HG03442 (cell line): ENCODE data around the gene BACH2.
"Not testable (repeated sequence)": the region's sequence is repeated elsewhere in the genome, so short reads cannot be mapped to it uniquely, and the experiment has no call there.

Experiments
- ATAC-seq: cut with Tn5 transposase; IDR thresholded peaks from one replicate; pipeline ENCODE4 v1.9.1; 2021; ENCODE audit warnings: mild to moderate bottlenecking, moderate library complexity; ENCODE audit not compliant: unreplicated experiment

BACH2 gene

DNA sequence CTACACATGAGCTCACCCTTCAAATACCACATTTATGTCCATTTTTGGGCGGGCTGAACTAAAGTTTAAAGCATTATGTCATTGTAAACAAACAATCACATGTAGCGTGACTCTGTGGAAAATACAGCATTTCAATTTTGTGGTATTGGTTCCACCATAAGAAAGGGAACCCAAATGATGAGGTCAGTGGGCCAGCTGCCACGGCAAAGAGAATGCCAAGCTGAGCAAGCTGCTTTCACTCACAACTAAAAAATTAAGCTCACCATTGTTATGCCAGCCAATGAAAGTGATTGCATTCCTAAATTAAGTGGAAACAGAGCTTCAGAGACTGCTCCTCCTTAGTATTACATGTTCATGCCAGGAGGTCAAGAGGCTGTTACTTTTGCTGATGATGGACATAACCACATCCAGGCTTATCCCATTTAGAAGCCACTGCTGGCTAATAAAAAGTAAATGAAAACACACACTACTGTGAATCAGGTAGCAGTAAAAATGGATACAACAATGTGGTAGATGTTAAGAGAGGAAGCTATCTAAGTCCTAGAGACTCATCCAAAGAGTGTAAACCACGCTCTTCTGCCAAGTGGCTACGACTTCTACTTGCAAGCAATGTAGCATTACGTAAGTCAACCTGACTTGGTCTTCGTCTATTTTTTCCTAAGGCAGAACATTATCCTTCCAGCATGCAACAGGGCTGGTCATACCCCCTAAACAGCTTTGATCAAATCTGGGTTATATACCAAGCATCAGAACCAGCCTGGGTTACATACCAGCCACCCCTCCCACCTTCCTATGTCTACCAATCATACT lies 164.8 kb downstream of the BACH2 start:
- no peak for ATAC-seq

DNA sequence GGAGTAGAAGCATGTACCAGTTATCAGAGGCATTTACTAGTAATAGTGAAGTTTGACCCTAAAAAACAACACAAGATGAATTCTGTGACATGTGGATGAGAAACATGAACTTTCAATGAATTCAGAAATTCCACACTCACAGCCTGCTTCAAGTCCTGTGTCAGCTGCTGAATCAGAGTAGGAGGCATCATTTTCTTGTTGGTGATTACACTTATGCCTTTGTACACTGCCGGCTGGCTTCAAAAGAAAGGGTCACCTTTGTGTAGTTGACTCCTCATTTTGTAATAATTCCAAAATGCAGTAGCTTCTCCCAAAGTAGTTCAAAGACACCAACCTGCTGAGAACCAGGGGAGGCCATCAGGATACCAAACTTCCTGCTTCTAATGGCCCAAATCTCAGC lies 165.5 kb downstream of the BACH2 start:
- no peak for ATAC-seq

DNA sequence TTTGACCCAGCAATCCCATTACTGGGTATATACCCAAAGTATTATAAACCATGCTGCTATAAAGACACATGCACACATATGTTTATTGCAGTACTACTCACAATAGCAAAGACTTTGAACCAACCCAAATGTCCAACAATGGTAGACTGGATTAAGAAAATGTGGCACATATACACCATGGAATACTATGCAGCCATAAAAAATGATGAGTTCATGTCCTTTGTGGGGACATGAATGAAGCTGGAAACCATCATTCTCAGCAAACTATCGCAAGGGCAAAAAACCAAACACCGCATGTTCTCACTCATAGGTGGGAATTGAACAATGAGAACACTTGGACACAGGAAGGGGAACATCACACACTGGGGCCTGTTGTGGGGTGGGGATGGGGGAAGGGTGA lies 168.0 kb downstream of the BACH2 start:
- not testable (repeated sequence) for ATAC-seq

DNA sequence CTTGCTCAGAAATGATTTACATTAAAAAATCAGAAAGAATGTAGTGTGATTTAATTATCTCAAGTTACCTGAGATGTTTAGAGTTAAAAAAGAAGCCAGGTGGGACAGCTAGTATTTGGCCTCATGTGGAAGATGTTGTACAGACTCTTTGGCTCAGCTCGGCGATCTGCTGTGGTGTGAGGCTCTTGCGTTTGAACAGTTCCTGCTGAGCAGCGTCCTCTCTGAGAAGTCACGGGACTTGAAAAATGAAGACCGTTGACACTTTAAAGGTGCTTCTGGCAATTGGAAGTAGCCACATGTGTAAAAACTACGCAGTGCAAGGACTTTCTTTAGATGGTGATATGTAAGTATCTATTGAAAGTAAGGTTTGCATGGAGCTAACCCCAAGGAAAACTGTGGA lies 169.0 kb downstream of the BACH2 start:
- ATAC-seq, result no peak

DNA sequence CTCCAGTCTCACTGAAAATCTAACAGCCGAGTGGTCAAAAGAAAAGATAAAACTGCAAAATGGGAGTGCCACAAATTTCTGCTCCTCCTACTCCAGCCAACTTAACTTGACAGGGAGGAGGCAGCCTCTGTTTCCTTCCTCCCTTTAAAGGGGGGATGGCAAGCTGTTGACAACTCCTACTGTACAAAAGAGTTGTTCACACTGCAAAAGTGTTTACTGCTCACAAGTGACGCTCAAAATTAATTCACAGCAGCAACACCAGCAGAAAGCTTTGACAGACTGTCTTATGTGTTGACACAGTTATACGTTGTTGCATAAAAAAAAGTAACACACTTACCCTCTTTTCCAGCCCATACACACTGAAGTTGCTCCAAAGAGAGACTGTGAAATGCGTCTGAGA lies 169.8 kb downstream of the BACH2 start:
- ATAC-seq, result no peak

DNA sequence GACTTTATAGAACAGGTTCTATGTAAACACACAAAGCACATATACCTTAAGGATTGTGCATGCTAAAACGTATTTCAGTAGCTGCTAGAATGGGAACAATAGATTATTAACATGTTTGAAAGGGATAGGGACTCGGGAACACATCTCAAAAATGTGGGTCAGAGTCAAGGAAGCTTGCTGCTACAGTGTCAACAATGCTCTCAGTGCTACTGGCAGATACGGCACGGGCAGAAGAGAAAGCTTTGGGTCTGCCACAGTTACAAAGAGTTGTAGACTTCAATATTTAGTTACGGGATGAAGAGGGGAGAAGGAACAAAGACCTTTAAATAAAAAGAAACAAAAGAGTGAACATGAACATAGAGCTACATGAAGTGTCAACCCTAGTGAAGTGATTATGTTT lies 170.5 kb downstream of the BACH2 start:
- ATAC-seq, result no peak

DNA sequence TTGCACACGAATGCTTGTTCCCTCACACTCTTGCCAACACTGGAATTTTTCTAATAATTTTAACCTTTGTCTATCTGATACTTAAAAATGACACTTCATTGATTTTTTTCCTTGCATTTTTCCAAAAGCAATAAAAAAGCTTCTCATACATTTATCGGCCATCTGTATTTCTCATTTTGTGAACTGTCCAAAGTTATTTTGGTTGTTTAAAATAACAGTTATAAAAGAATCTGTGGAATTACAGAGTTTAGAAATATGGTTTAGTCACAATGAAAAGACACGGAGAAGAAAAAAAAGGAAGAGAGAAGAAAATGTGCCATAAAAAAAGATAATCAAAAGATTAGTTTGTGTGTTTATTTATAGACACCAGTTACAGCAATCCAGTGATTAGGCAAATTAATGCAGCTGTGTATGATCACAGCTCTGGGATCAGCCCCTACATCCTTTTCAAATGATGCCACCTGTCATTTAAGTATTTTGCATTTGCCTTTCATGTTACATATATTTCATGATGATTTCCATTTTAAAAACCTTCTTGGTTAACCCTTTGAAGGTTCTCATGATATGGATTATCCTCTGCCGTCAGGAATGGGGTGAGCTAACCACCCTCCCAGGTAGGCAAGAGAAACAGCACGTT lies 171.7 kb downstream of the BACH2 start:
- no peak for ATAC-seq

DNA sequence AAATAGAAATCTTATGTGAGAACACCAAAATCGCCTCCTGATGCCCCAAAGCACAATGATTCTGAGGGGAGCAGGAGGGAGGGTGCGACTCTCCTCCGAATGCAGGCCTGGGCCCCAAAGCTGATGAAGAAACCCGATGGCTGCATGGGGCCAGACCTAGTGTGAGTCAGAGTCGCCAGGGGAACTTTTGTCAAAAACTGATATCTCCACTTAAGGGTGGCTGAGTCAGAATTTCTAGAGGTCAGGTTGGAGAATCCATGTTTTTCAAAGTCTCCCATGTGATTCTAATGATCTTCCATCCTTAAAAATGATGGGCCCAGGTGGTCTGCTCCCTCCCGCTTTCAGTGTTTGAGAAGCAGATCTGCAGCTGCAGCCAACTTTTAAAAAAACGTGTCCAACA lies 172.8 kb downstream of the BACH2 start:
- ATAC-seq, result no peak

DNA sequence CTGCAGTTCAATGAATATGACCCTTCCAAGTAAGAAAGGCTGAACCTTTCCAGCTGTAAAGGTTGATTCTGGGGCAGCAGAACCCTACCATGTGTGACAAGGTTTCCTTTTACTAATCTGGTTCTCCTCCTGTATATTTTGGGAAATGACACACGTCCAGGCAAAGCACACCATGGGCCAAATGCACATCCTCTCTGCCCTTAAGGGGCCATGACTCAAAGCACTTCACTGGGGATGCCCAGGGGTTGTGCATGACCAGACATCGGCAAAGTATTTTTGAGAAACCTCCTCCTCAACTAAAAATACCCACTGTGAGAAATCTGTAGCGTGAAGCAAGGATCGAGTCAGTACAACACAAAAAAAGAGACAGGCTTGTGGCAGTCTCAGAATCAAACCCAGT lies 174.7 kb downstream of the BACH2 start:
- ATAC-seq, result peak; percentile 77

DNA sequence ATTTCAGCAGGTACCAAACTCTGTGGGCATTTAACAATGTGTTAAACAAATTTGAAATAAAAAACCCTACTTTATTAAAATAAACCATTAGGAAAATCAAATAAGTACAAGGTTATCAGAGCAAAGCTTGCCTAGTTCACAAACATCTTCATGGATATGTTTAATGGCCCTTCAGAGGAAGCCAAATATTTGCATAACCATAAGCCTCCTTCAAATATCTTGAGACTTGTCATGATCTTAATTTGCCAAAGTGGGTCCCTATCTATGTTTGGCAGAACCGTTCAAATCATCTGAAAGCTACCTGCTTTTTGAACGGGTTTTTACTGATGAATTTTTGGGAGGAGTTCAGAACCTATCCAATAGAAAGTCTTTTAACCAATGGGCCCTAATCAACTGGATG lies 176.3 kb downstream of the BACH2 start:
- no peak for ATAC-seq

DNA sequence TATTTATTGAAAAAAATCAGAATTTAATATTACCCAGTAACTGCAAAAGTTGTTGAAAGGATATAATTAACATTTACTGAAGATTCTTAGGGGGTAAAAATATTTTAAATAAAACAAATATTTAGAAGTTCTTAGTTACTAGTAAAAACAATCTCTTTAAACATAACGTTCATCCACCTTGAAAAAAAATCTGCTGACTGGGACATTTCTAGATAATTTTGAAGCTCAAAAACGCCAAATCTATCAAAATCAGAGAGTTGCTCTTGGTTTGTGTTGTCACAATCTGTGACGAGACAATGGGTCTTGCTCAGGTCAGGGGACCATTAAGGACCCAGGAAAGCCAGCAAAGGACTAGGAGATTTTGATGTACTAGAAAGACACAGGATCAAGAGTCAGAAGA lies 177.0 kb downstream of the BACH2 start:
- no peak for ATAC-seq

DNA sequence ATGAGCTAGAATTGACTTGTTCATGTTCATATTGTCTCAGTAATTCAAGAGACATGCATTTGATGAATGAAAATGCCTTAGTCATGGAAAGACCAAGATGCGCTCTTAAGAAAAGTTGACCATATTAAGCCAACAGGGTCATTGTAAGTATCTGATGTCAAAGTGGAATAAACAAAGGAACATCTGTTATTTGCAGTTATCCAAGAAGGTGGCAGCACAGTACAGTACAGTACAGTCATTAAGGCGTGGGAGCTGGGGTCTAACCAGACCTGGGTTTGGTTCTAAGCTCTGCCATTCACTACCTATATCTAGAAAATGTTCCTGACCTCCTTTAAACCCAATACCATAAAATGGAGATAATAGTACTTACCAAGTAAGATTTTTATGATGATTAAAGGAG lies 178.1 kb downstream of the BACH2 start:
- no peak for ATAC-seq

DNA sequence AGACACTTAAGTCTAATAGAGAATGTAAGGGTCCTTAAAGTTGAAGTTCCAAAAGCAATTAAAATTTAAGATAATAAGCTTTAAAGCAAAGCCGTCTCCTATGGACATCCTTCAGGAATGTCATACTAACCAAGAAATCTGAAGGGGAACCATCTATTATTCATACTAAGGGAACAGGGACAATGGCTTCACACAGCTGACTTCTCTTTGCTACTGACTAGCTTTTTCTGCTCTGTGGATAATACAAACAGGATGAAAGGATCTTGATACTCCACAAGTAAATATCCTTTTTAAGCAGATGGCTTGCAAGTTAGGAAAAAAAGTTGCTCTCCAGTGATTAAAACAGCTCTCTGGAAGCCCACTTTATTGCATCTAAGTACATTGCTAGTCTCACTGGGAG lies 178.6 kb downstream of the BACH2 start:
- ATAC-seq, result no peak

DNA sequence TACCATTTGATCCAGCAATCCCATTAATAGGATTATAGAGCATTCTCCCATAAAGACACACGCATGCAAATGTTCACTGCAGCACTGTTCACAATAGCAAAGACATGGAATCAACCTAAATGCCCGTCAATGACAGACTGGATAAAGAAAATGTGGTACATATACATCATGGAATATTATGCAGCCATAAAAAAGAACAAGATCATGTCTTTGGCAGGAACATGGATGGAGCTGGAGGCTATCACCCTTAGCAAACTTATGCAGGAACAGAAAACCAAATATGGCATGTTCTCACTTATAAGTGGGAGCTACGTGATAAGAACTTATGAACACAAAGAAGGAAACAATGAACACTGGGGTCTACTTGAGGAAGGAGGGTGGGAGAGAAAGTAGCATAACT lies 180.5 kb downstream of the BACH2 start:
- not testable (repeated sequence) for ATAC-seq

DNA sequence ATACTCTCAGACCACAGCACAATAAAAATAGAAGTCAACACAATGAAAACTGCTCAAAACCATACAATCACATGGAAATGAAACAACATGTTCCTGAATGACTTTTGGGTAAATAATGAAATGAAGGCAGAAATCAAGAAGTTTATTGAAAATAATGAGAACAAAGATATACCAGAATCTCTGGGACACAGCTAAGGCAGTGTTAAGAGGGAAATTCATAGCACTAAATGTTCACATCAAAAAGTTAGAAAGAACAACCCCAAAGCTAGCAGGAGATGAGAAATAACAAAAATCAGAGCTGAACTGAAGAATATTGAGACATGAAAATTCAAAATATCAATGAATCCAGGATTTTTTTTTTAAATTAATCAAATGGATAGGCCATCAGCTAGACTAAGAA lies 183.3 kb downstream of the BACH2 start:
- no peak for ATAC-seq

DNA sequence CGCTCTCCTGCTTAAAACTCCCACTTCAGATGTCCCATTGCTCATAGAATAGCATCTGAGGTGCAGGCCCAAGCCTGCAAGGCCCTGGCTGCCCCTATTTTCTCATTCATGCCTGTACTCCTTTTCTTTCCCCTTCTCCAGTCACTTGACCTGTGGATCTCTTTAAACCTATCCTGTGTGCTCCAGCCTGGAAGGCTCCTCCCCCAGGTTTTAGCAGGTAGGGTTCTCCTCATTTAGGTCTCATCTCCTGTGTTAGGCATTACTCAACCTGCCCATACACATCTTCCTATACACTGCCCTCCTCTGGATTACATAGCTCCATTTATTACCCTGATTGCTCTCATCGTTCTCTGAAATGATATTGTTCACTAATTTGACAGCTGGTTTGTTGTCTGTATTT lies 185.3 kb downstream of the BACH2 start:
- no peak for ATAC-seq

DNA sequence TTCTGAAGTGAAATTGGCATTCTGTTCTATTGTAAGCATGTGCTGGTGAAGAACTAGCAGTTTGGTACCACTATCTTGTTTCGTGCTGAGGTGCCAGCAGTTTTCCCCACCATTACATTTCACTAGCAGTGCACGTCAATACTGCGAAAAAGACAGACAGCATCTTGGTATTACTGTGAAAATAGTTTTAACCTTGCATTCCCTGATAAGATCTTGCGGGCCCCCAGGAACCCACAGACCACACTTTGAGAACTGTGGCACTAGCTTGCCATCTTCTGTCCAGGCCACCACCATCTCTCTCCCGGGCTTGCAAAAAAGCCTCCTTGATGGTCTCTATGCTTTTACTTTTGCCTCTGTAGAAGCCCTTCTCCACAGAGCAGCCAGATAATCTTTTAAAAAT lies 185.7 kb downstream of the BACH2 start:
- ATAC-seq, result no peak

DNA sequence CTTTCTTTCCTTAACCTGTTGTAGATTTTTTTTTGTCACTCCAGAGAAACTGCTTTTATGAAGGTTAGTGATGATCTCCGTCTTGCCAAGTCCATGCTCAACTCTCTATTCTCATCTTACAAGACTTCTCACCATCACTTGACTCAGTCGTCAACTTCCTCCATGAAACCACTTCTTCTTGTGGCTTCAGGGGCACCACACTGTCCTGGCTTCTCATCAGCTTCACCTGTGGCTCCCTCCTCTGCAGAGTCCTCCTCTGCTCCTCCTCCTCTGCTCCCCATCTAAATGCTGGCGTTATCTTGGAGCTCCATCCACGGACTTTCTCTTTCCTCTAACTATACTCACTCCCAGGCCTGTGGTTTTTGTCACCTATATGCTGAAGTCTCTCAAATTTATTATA lies 187.5 kb downstream of the BACH2 start:
- no peak for ATAC-seq

DNA sequence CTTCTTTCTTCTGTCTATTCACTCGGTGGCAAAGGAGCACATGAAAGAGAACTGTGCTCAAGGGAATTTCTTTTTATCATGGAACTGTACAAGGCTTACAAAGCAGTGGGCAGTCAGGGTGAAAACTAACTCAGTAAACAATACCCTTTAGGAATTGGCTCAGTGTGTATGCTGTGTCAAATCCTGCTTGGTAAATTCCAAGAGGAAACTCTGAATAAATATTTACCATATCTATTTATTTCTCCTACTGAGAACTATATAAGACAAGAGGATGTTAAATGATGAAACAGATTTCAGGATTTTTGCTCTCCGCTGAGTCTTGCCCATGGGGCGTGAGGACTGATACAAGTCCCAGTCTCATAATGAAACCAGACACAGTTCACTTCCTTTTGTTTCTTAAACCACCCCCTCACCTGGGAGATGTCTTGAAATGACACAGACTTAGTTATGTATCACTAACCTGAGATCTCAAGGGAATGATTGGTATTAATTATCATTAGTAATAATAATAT lies 188.8 kb downstream of the BACH2 start:
- ATAC-seq, result peak; percentile 91

DNA sequence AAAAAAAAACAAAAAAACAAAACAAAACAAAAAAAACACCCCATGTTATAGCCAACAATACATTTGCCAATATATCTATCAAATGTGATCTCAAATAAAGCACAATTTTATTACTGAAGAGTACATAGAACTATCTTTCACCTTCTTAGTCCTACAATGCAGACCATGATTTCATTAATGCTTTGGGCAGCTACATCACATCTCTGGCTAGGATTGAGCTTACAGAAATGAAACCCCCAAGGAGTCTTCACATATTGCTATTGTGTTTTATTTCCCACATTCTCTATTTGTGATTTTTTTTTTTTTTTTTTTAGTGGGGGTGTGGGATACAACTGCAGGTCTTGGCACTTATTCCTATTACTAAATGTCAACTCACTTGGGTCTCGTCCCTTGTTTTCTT lies 189.3 kb downstream of the BACH2 start:
- no peak for ATAC-seq

DNA sequence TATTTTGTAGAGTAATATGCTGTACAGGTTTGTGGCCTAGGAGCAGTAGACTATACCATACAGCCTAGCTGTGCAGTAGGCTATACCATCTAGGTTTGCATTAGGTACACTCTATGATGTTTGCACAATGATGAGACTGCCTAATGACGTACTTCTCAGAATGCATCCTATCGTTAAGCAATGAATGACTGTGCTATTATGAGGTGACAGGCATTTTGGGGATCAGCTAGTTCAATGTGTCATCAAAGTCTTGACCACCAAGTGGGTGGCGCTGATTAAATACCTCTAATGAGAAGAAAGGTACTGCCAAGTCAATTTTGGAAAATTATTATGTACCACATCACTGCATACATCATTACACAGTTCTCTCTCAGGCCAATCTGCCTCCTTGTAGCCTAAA lies 190.2 kb downstream of the BACH2 start:
- no peak for ATAC-seq

DNA sequence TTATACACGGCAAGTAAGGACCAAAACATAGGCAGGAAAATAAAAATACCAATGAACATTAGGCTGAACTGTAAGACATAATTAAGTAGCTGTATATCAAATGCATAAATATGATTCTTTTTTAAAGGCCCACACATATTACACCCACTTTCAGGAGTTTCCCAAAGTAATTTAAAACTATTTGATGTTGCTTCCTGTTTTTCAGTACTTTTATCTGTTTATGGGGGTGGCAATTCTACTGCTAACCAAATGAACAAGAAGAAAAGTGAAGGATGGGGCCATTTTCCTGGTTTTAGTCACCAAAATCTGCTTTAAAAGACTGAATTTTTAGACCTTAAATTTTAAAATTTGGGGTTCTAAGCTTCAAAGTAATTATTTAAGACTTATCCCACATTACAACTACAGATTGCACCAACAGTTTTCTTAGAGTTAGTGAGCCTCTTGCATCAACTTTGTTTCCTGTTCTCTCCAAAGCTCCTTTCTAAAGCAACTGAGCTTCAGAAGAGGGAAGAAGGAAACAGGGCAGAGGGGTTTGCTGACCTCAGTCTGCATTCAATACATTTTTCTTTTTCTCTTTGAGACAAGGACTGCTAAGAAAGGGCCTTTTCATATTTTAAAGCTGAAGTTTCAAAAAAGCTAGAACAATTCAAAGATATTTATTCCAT lies 191.0 kb downstream of the BACH2 start:
- no peak for ATAC-seq
